ENCODE measurements around the gene PNP.
A peak's percentile ranks its signal among the peaks of the same experiment; 100 is the strongest.
"Not testable (repeated sequence)": the region's sequence is repeated elsewhere in the genome, so short reads cannot be mapped to it uniquely, and the experiment has no call there.

Gene PNP

GRCh38 chr14:20469242-20469889 lies at the start of gene PNP:
PNP (plus strand) TSS chr14:20469406; CDS start chr14:20469525, 119 bp downstream.
- peak; percentile 89 to 91 for DNase-seq

GRCh38 chr14:20419419-20419818 lies 49.8 kb upstream of the PNP start:
- no peak for DNase-seq

GRCh38 chr14:20421267-20421666 lies 47.9 kb upstream of the PNP start:
- no peak for DNase-seq

GRCh38 chr14:20422886-20423285 lies 46.3 kb upstream of the PNP start:
- no peak for DNase-seq

GRCh38 chr14:20424851-20425250 lies 44.4 kb upstream of the PNP start:
- no peak for DNase-seq

GRCh38 chr14:20427231-20428009 lies 41.8 kb upstream of the PNP start:
- no peak for DNase-seq

GRCh38 chr14:20428010-20428365 lies 41.2 kb upstream of the PNP start:
- DNase-seq = peak; percentile 35

- peak; percentile 25 for DNase-seq
These were observed 40.4 kb upstream of the PNP start for GRCh38 chr14:20428802-20429201.

GRCh38 chr14:20429801-20430669 lies 39.2 kb upstream of the PNP start:
- peak in 1 of 2 experiments; percentile 29 for DNase-seq

GRCh38 chr14:20434701-20435581 lies 34.3 kb upstream of the PNP start:
- DNase-seq = no peak

- no peak for DNase-seq
These were observed 33.4 kb upstream of the PNP start, which contains the start of gene KLHL33 for GRCh38 chr14:20435582-20436362. KLHL33 (minus strand) TSS chr14:20436166; CDS start chr14:20435811, 355 bp downstream.

- DNase-seq = no peak
These were observed 32.8 kb upstream of the PNP start for GRCh38 chr14:20436363-20436755.

- DNase-seq = no peak
These were observed 30.5 kb upstream of the PNP start for GRCh38 chr14:20438664-20439063.

GRCh38 chr14:20440465-20440864 lies 28.7 kb upstream of the PNP start:
- peak in 1 of 2 experiments; percentile 26 for DNase-seq

GRCh38 chr14:20440882-20441281 lies 28.3 kb upstream of the PNP start:
- peak; percentile 28 to 48 for DNase-seq

- DNase-seq = no peak
These were observed 27.7 kb upstream of the PNP start for GRCh38 chr14:20441461-20441860.

- not testable (repeated sequence) for DNase-seq
These were observed 25.6 kb upstream of the PNP start for GRCh38 chr14:20443650-20444049.

- no peak for DNase-seq
These were observed 22.3 kb upstream of the PNP start for GRCh38 chr14:20446889-20447288.

GRCh38 chr14:20452831-20453230 lies 16.4 kb upstream of the PNP start:
- DNase-seq = not testable (repeated sequence)

GRCh38 chr14:20454516-20455354 lies 14.5 kb upstream of the PNP start, which contains the start of the genes APEX1 and OSGEP:
APEX1 (plus strand) TSS chr14:20455226; CDS start chr14:20455646, 420 bp downstream.
OSGEP (minus strand) TSS chr14:20454812; CDS start chr14:20454683, 129 bp downstream.
- DNase-seq = peak; percentile 97 to 98

All from activated T-cell treated with anti-CD3 and anti-CD28 coated beads, Interleukin-2, amount 50 U/mL, for 48 hours (primary cell).